ENCODE results near the gene PKMYT1. TPM values are rescaled to one million over a fixed set of nuclear protein-coding genes. Genes with fewer than 3 reads are reported as not detected.

Gene PKMYT1
- total RNA-seq, 1 donor from 2014 or later: not detected

- H3K9me3 ChIP-seq: no peaks in the 10 kb centered on the region
- no peak for TF ChIP-seq CTCF (IDR thresholded peaks at IDR 0.05)
Measured at GRCh38 chr16:3013491-3013951, 33.3 kb upstream of the PKMYT1 start.

GRCh38 chr16:3012828-3013420 lies 32.7 kb upstream of the PKMYT1 start, which contains the start of gene CLDN9:
TSS of gene CLDN9 (plus strand) at chr16:3012923. CDS start at chr16:3013363, 440 bp downstream.
- Histone ChIP-seq H3K27ac (no peak within 1 kb of the TSS), H3K4me1 (peaks cover 0 to under 1% of the 10 kb centered on the region in 2 donors), H3K4me3 (no peak within 1 kb of the TSS), H3K9me3 (no peaks in the 10 kb centered on the region), H3K36me3 (no peaks in the 10 kb centered on the region), H3K27me3 (peaks cover 23% of the 10 kb centered on the region)
- DNase-seq (ENCODE audit: low spot score in 2 of 2): no peak
- intact Hi-C loops (cut with DNase I): no loop called here
- no peak for TF ChIP-seq CTCF (IDR thresholded peaks at IDR 0.05)

More at GRCh38 chr16:3013491-3013951, 33.3 kb upstream of the PKMYT1 start:
- peaks cover 23% of the 10 kb centered on the region for H3K27me3 ChIP-seq
- no peak for DNase-seq (ENCODE audit: low spot score in 2 of 2)
- H3K4me3 ChIP-seq: no peak overlapping the region
- no peak overlapping the region for H3K27ac ChIP-seq
- intact Hi-C loops (cut with DNase I): no loop called here
- peaks cover 0 to 5% of the 10 kb centered on the region in 2 donors for H3K4me1 ChIP-seq
- H3K36me3 ChIP-seq: no peaks in the 10 kb centered on the region

GRCh38 chr16:3012246-3012645 lies 32.0 kb upstream of the PKMYT1 start:
- Histone ChIP-seq H3K9me3 (no peaks in the 10 kb centered on the region), H3K27me3 (peaks cover 19% of the 10 kb centered on the region), H3K27ac (no peak overlapping the region), H3K4me1 (no peaks in the 10 kb centered on the region), H3K4me3 (no peak overlapping the region), H3K36me3 (no peaks in the 10 kb centered on the region)
- DNase-seq (ENCODE audit: low spot score in 2 of 2): no peak
- intact Hi-C loops (cut with DNase I): no loop called here
- TF ChIP-seq CTCF (IDR thresholded peaks at IDR 0.05): no peak

GRCh38 chr16:3010510-3010909 lies 30.3 kb upstream of the PKMYT1 start:
- H3K27ac ChIP-seq: no peak overlapping the region
- H3K4me1 ChIP-seq: no peaks in the 10 kb centered on the region
- H3K4me3 ChIP-seq: no peak overlapping the region
- no peak for TF ChIP-seq CTCF (IDR thresholded peaks at IDR 0.05)
- no peaks in the 10 kb centered on the region for H3K36me3 ChIP-seq
- peaks cover 22% of the 10 kb centered on the region for H3K27me3 ChIP-seq
- DNase-seq (ENCODE audit: low spot score in 2 of 2): no peak
- H3K9me3 ChIP-seq: no peaks in the 10 kb centered on the region
- intact Hi-C loops (cut with DNase I): no loop called here

GRCh38 chr16:3009568-3010390 lies 29.5 kb upstream of the PKMYT1 start:
- Histone ChIP-seq H3K4me1 (peaks cover 0 to 3% of the 10 kb centered on the region in 2 donors), H3K27ac (no peak overlapping the region), H3K27me3 (peaks cover 27% of the 10 kb centered on the region), H3K4me3 (no peak overlapping the region), H3K9me3 (no peaks in the 10 kb centered on the region), H3K36me3 (no peaks in the 10 kb centered on the region)
- intact Hi-C loops (cut with DNase I): no loop called here
- TF ChIP-seq CTCF (IDR thresholded peaks at IDR 0.05): no peak
- no peak for DNase-seq (ENCODE audit: low spot score in 2 of 2)
